ENCODE measurements around the gene FNTB. TPM values are rescaled to one million over a fixed set of nuclear protein-coding genes. Genes with fewer than 3 reads are reported as not detected.

Gene FNTB
- total RNA-seq, 1 experiment from 2014 or later: 26.7 TPM

- Histone ChIP-seq H3K4me2 (ENCODE audit: low read length) (no peak overlapping the region), H3K36me3 (ENCODE audit: control insufficient read depth in 1 of 2, insufficient read depth in 2 of 2, low read length in 2 of 2) (peaks cover 5 to 18% of the 10 kb centered on the region in 2 experiments; a peak in 3 of 4 replicates), H3K79me2 (ENCODE audit: insufficient read depth, low read length) (no peaks in the 10 kb centered on the region), H4K20me1 (ENCODE audit: insufficient read depth) (no peaks in the 10 kb centered on the region), H3K4me3 (replicated peaks in 1 of 2; ENCODE audit: low read depth in 1 of 2, low read length in 2 of 2) (no peak overlapping the region), H2AFZ (ENCODE audit: low read depth, low read length, poor library complexity, severe bottlenecking) (no peak overlapping the region), H3K9me3 (ENCODE audit: control insufficient read depth in 1 of 2, insufficient read depth in 1 of 2, low read depth in 1 of 2, low read length in 2 of 2) (no peaks in the 10 kb centered on the region), H3K9me2 (ENCODE audit: insufficient read depth) (no peaks in the 10 kb centered on the region), H3K9ac (ENCODE audit: low read length) (no peak overlapping the region), H3K27me3 (ENCODE audit: insufficient read depth, low read length) (no peaks in the 10 kb centered on the region), H3K27ac (ENCODE audit: low read depth, low read length) (no peak overlapping the region), H3K4me1 (ENCODE audit: control insufficient read depth in 1 of 2, insufficient read depth in 2 of 2, low read length in 2 of 2) (peaks cover 11 to 18% of the 10 kb centered on the region in 2 experiments)
- no peak for ATAC-seq
- ChIA-PET RAD21 (ENCODE audit: low non-redundant PET in 1 of 2, low total read pairs in 2 of 2, uncharacterized antibody in 2 of 2, unreplicated experiment in 2 of 2) (no interaction called here), POLR2A (no interaction called here), CTCF (interaction anchor here (1.3 kb wide), 1 partner anchor 23 kb away, joined by 4 read pairs; no protein-coding TSS in a partner anchor)
- BruUV-seq (replicated peaks): no TSS peak
- no peak for DNase-seq (ENCODE audit: low read depth, low spot score)
- TF ChIP-seq POLR2A (IDR thresholded peaks at IDR 0.05; ENCODE audit: borderline replicate concordance, extremely low read depth, insufficient read depth, insufficient read length) (no peak), SP1 (IDR thresholded peaks at IDR 0.05; ENCODE audit: low read depth) (no peak), SIN3A (IDR thresholded peaks at IDR 0.05; ENCODE audit: low read depth) (no peak), ELF1 (IDR thresholded peaks at IDR 0.05; ENCODE audit: borderline replicate concordance, low read depth) (no peak), MAX (IDR thresholded peaks at IDR 0.05) (no peak), ZFX (IDR thresholded peaks at IDR 0.05) (no peak)
- intact Hi-C loops (cut with micrococcal nuclease): no loop called here
These were observed 56.2 kb downstream of the FNTB start for GRCh38 chr14:65042731-65043372.

GRCh38 chr14:65043893-65044595 lies 57.3 kb downstream of the FNTB start:
- intact Hi-C loops (cut with micrococcal nuclease): no loop called here
- RAD21 ChIA-PET (ENCODE audit: low non-redundant PET in 1 of 2, low total read pairs in 2 of 2, uncharacterized antibody in 2 of 2, unreplicated experiment in 2 of 2): no interaction called here
- Histone ChIP-seq H3K4me2 (ENCODE audit: low read length) (no peak overlapping the region), H2AFZ (ENCODE audit: low read depth, low read length, poor library complexity, severe bottlenecking) (no peak overlapping the region), H3K4me3 (replicated peaks in 1 of 2; ENCODE audit: low read depth in 1 of 2, low read length in 2 of 2) (no peak overlapping the region), H3K36me3 (ENCODE audit: control insufficient read depth in 1 of 2, insufficient read depth in 2 of 2, low read length in 2 of 2) (peaks cover 5 to 18% of the 10 kb centered on the region in 2 experiments; a peak in 3 of 4 replicates), H3K9ac (ENCODE audit: low read length) (no peak overlapping the region), H3K9me2 (ENCODE audit: insufficient read depth) (no peaks in the 10 kb centered on the region), H3K79me2 (ENCODE audit: insufficient read depth, low read length) (no peaks in the 10 kb centered on the region), H4K20me1 (ENCODE audit: insufficient read depth) (no peaks in the 10 kb centered on the region), H3K9me3 (ENCODE audit: control insufficient read depth in 1 of 2, insufficient read depth in 1 of 2, low read depth in 1 of 2, low read length in 2 of 2) (no peaks in the 10 kb centered on the region), H3K27me3 (ENCODE audit: insufficient read depth, low read length) (no peaks in the 10 kb centered on the region), H3K4me1 (ENCODE audit: control insufficient read depth in 1 of 2, insufficient read depth in 2 of 2, low read length in 2 of 2) (peaks cover 17 to 29% of the 10 kb centered on the region in 2 experiments), H3K27ac (ENCODE audit: low read depth, low read length) (no peak overlapping the region)
- ATAC-seq: no peak
- DNase-seq (ENCODE audit: low read depth, low spot score): no peak
- CTCF ChIA-PET: interaction anchor here (1.3 kb wide), 1 partner anchor 24 kb away, joined by 4 read pairs; no protein-coding TSS in a partner anchor
- POLR2A ChIA-PET: no interaction called here
- no TSS peak for BruUV-seq (replicated peaks)
- TF ChIP-seq REST (IDR thresholded peaks at IDR 0.05; ENCODE audit: low read depth) (no peak), ATF3 (IDR thresholded peaks at IDR 0.05) (no peak), RAD21 (IDR thresholded peaks at IDR 0.05; ENCODE audit: low read depth) (no peak), MAX (IDR thresholded peaks at IDR 0.05) (no peak), CEBPB (IDR thresholded peaks at IDR 0.05; ENCODE audit: low read depth) (no peak), SRF (IDR thresholded peaks at IDR 0.05; ENCODE audit: low read depth) (no peak), CTCF (IDR thresholded peaks at IDR 0.05 in 2 of 3, conservative IDR thresholded peaks at IDR 0.05 in 1 of 3; ENCODE audit: borderline replicate concordance in 1 of 3, insufficient read depth in 1 of 3, low read depth in 2 of 3, low read length in 2 of 3) (no peak), ELF1 (IDR thresholded peaks at IDR 0.05; ENCODE audit: borderline replicate concordance, low read depth) (no peak), POLR2AphosphoS5 (IDR thresholded peaks at IDR 0.05; ENCODE audit: low read depth, low read length) (no peak), SIN3A (IDR thresholded peaks at IDR 0.05; ENCODE audit: low read depth) (no peak)
